ENCODE data around the gene TNFAIP8.

GRCh38 chr5:119404033-119404432 lies 48.2 kb downstream of the TNFAIP8 start:
- TF ChIP-seq CTCF (IDR thresholded peaks at IDR 0.05; ENCODE audit: low read depth, low read length, poor library complexity, severe bottlenecking) (no peak), EZH2phosphoT487 (IDR thresholded peaks at IDR 0.05; ENCODE audit: borderline replicate concordance, low read length) (no peak)

Data from DOHH2 (cell line).